ENCODE results near the gene BCL11A. TPM values are rescaled to one million over a fixed set of nuclear protein-coding genes. Genes with fewer than 3 reads are reported as not detected.

The BCL11A gene
- total RNA-seq, 1 donor from 2014 or later, result 46.2 TPM

DNA sequence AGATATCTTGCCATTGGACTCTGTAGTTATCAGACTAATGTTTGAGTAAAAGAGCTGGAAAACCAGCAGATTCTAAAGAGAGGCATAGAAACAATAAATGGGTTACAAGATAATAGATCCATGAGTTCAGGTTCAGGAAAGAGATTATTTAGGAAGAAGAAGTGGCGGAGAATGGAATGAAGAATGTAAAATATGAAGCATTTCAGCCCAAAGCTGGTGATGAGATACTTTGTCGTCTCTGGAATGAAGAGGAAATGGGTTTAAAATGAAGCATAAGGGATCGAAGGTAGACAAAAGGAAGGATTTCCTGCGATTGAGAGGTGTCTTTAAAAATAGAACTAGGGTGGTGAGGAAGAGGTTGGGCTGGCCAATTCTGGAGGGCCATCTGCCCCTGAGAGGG is 36.6 kb downstream of the BCL11A start:
- Mint-ChIP-seq H3K36me3 (ENCODE audit: insufficient read depth) (peaks cover 11% of the 10 kb centered on the region), H3K4me1 (ENCODE audit: low read depth) (peaks cover 17% of the 10 kb centered on the region), H3K27ac (no peak overlapping the region), H3K27me3 (peaks cover 7% of the 10 kb centered on the region), H3K4me3 (ENCODE audit: low read depth) (no peak overlapping the region), H3K9me3 (ENCODE audit: low read depth) (no peaks in the 10 kb centered on the region)
- TF ChIP-seq CTCF (IDR thresholded peaks at IDR 0.05; ENCODE audit: unreplicated experiment), result no peak
- DNase-seq (ENCODE audit: low spot score, unreplicated experiment), result no peak

DNA sequence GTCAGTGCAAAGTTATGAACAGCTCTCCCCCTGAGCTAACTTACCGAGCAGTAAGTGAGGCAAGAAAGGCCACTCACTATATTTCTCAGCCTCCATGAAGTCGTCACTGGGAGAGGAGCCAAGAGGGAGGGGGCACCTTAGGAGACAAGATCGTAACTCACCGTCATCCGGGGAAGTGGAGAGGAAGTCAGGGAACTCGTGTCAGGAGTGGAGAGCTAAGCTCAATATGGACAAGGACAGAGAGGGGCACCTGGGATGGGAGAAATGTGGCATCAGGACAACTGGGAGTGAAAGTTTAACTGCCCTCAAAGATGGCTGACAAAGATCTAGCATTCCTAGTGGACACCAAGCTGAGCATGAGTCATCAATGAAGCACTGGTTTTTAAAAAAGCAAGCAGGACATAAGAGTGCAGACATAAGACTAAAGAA is 37.1 kb downstream of the BCL11A start:
- no peak for DNase-seq (ENCODE audit: low spot score, unreplicated experiment)
- Mint-ChIP-seq H3K9me3 (ENCODE audit: low read depth) (no peaks in the 10 kb centered on the region), H3K4me3 (ENCODE audit: low read depth) (no peak overlapping the region), H3K36me3 (ENCODE audit: insufficient read depth) (peaks cover 11% of the 10 kb centered on the region), H3K4me1 (ENCODE audit: low read depth) (peaks cover 13% of the 10 kb centered on the region), H3K27me3 (peaks cover 7% of the 10 kb centered on the region), H3K27ac (no peak overlapping the region)
- no peak for TF ChIP-seq CTCF (IDR thresholded peaks at IDR 0.05; ENCODE audit: unreplicated experiment)

GRCh38 chr2:60515721-60516226 is 37.7 kb downstream of the BCL11A start:
- Mint-ChIP-seq H3K9me3 (ENCODE audit: low read depth) (no peaks in the 10 kb centered on the region), H3K27ac (no peak overlapping the region), H3K4me1 (ENCODE audit: low read depth) (peaks cover 13% of the 10 kb centered on the region), H3K36me3 (ENCODE audit: insufficient read depth) (peaks cover 11% of the 10 kb centered on the region), H3K4me3 (ENCODE audit: low read depth) (no peak overlapping the region), H3K27me3 (peaks cover 7% of the 10 kb centered on the region)
- DNase-seq (ENCODE audit: low spot score, unreplicated experiment), result no peak
- TF ChIP-seq CTCF (IDR thresholded peaks at IDR 0.05; ENCODE audit: unreplicated experiment), result no peak

DNA sequence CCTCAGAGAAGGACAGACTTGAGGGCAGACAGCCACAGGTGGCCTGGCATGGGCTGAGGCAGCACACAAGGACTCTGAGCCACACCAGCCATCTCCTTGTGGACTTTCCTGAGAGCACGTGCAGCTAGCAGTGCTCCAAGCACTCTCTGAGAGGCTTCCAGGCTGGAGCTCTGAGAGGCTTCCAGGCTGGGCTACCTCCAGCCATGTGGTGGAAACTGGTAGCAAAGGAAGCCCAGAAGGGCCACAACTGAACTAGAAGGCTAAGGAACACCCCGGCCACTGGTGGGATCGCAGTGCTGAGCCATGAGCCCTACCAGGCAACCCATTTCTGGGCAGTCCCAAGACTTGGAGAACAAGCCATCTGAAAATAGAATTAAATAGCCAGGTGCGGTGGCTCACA is 39.5 kb downstream of the BCL11A start:
- no peak for TF ChIP-seq CTCF (IDR thresholded peaks at IDR 0.05; ENCODE audit: unreplicated experiment)
- Mint-ChIP-seq H3K27ac (no peak overlapping the region), H3K4me3 (ENCODE audit: low read depth) (no peak overlapping the region), H3K4me1 (ENCODE audit: low read depth) (peaks cover 12% of the 10 kb centered on the region), H3K27me3 (peaks cover 7% of the 10 kb centered on the region), H3K9me3 (ENCODE audit: low read depth) (no peaks in the 10 kb centered on the region), H3K36me3 (ENCODE audit: insufficient read depth) (peaks cover 11% of the 10 kb centered on the region)
- DNase-seq (ENCODE audit: low spot score, unreplicated experiment), result no peak

- H3K36me3 Mint-ChIP-seq (ENCODE audit: insufficient read depth), result peaks cover 9% of the 10 kb centered on the region
- no peak for DNase-seq (ENCODE audit: low spot score, unreplicated experiment)
- H3K27me3 Mint-ChIP-seq, result peaks cover 7% of the 10 kb centered on the region
- H3K27ac Mint-ChIP-seq, result no peak overlapping the region
- H3K4me3 Mint-ChIP-seq (ENCODE audit: low read depth), result no peak overlapping the region
- H3K9me3 Mint-ChIP-seq (ENCODE audit: low read depth), result no peaks in the 10 kb centered on the region
- peaks cover 12% of the 10 kb centered on the region for H3K4me1 Mint-ChIP-seq (ENCODE audit: low read depth)
- TF ChIP-seq CTCF (IDR thresholded peaks at IDR 0.05; ENCODE audit: unreplicated experiment), result no peak
Observed at GRCh38 chr2:60513191-60513590, 40.3 kb downstream of the BCL11A start.

All from progenitor cell of endocrine pancreas (in vitro differentiated cells).